ENCODE data around the gene RFWD3.

DNA sequence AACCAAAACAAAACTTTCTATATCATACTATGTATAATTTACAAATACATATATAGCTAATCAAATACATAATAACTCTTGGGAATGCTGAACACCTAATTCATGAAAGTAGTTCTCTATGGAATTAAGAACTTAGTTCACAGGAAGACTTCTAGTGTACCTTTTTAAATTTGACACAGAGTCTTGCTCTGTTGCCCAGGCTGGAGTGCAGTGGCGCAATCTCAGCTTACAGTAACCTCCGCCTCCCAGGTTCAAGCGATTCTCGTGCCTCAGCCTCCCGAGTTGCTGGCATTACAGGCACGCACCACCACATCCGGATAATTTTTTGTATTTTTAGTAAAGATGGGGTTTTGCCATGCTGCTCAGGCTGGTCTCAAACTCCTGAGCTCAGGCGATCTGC, 24.7 kb downstream of the RFWD3 start:
- TF ChIP-seq, protein P1, sequence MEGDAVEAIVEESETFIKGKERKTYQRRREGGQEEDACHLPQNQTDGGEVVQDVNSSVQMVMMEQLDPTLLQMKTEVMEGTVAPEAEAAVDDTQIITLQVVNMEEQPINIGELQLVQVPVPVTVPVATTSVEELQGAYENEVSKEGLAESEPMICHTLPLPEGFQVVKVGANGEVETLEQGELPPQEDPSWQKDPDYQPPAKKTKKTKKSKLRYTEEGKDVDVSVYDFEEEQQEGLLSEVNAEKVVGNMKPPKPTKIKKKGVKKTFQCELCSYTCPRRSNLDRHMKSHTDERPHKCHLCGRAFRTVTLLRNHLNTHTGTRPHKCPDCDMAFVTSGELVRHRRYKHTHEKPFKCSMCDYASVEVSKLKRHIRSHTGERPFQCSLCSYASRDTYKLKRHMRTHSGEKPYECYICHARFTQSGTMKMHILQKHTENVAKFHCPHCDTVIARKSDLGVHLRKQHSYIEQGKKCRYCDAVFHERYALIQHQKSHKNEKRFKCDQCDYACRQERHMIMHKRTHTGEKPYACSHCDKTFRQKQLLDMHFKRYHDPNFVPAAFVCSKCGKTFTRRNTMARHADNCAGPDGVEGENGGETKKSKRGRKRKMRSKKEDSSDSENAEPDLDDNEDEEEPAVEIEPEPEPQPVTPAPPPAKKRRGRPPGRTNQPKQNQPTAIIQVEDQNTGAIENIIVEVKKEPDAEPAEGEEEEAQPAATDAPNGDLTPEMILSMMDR (IDR thresholded peaks at IDR 0.05; ENCODE audit: poor library complexity), result no peak
- no peak for TF ChIP-seq EZH2phosphoT487 (IDR thresholded peaks at IDR 0.05; ENCODE audit: low read depth, severe bottlenecking, unreplicated experiment)
